GM21367 (cell line): Measurements from ENCODE around the gene SAMD4B.

Experiments
- ATAC-seq: cut with Tn5 transposase; IDR thresholded peaks from one replicate; pipeline ENCODE4 v1.9.1; 2021; ENCODE audit not compliant: unreplicated experiment

SAMD4B gene

GRCh38 chr19:39420769-39421168, 78.5 kb downstream of the SAMD4B start:
- ATAC-seq: no peak

DNA sequence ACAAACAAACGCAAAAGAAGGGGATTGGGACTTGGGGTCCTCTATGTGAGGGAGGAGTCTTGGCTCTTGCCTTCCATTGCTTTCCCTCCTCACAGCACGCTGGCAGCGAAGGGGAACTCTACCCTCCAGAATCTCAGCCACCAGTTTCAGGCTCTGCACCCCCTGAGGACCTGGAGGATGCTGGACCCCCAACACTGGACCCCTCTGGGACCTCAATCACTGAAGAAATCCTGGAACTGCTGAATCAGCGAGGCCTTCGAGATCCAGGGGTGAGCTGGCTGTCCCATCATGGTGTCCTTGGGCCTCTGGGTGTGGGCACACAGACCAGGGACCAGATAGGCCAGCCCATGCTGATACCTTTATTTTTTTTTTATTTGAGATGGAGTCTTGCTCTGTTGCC, 79.8 kb downstream of the SAMD4B start:
- no peak for ATAC-seq

DNA sequence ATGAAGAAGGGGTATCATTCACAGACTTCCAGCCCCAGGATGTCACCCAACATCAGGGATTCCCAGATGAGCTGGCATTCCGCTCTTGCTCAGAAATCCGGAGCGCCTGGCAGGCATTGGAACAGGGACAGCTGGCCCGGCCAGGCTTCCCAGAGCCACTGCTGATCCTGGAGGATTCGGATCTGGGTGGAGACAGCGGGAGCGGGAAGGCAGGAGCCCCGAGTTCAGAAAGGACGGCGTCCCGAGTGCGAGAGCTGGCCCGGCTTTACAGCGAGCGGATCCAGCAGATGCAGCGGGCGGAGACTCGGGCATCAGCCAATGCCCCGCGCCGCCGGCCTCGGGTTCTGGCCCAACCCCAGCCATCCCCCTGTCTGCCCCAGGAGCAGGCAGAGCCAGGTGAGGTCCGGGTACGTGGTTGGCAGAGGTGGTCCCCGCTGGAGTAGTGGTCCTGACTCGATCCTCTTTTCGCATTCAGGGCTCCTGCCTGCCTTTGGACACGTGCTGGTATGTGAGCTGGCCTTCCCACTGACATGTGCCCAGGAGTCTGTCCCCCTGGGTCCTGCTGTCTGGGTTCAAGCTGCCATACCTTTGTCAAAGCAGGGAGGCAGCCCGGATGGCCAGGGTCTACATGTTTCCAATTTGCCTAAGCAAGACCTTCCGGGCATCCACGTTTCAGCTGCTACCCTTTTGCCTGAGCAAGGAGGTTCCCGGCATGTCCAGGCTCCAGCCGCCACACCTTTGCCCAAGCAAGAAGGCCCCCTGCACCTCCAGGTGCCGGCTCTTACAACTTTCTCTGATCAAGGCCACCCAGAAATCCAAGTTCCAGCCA, 81.3 kb downstream of the SAMD4B start:
- ATAC-seq: no peak

- no peak for ATAC-seq
Observed at GRCh38 chr19:39424934-39425333, 82.7 kb downstream of the SAMD4B start.

GRCh38 chr19:39425744-39426143, 83.5 kb downstream of the SAMD4B start:
- no peak for ATAC-seq

DNA sequence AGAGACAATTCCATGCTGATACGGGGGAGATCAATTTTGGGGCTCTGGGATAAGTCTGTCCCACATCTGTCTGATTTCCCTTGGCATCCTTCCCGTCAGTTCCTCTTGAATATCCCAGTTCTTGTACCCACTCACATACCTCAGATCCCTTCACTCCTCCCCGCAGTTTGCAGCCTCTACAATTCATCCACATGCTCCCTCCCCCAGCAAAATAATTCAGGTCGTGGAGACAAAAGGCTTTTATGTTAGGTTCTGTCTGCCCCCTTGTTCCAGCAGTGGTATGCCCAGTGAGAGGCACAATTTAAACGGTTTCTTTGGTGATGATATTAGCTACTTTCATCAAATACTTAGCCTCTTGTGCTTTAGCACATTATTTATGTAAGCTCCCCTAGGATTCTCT, 83.9 kb downstream of the SAMD4B start:
- no peak for ATAC-seq

- ATAC-seq: no peak
Observed at GRCh38 chr19:39427707-39428106, 85.5 kb downstream of the SAMD4B start.

GRCh38 chr19:39428283-39429112, 86.3 kb downstream of the SAMD4B start:
- no peak for ATAC-seq

DNA sequence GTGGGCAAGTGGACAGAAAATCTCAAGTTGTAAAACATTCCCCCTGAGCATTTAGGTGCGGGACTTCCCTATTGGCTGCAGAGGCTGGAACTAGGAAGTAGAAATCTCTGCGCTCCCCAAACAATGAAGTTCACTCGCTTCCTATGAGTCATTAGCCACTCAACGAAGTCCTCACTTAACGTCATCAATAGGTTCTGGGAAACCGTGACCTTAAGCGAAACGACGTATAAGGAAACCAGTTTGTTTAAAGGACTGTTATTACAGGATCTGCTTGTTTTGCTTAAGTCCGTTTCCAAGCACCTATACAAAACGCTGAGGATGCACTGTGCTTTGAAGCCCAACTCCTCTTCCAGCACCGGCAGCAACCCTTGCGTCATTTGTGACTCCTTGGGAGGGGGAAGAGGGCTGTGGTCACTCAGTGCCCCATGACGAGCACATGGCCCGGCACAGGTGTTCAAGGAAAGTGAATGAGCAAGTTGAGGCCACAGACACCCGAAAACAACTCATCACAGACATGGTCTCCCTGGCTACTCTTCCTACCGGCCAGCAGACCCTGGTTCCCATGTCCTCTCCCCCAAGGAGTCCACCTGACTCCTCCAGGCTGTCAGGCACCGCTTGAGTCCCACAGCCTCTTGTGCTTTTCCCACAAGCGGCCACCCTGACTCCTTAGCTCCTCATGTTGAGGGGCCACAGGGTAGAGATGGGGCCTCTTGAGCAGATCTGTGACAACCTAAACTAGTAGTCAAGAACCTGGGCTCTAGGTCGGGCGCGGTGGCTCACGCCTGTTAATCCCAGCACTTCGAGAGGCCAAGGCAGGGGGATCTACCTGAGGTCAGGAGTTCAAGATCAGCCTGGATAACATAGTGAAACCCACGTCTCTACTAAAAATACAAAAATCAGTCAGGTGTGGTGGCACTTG, 88.7 kb downstream of the SAMD4B start:
- no peak for ATAC-seq

DNA sequence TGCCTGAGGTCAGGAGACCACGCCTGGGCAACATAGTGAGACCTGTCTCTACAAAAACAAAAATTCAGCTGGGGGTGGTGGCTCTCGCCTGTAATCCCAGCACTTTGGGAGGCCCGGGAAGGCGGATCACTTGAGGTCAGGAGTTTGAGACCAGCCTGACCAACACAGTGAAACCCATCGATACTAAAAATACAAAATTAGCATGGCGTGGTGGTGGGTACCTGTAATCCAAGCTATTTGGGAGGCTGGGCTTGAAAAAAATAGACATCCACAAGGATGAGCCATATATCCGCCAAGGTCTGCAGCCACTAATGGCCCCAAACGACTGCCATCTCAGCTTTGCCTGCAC, 90.4 kb downstream of the SAMD4B start:
- no peak for ATAC-seq

DNA sequence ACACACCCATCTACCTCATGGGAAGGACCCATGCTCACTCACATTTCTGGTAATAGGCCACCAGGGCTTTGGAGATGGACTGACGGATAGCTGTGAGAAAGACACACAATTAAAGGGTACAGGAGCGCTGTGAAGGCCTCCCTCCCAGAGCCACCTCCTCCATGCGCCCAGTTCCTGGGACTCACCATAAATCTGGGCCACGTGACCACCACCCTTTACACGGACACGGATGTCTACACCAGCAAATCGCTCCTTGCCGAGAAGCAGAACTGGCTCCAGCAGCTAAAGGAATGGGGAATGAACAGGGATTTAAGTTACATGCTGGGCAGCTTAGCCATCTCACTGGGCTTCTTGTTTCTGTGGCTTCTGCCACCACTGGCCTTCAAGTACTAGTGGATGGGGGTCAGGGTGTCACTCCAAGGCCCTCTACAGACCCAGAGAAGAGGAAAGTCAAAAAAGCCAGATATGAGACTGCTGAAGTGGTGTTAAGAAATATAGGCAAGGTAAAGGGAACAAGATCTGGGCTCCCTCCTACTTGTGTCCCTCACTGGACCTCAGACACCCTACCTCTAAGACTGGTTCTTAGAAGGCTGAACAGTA, 91.4 kb downstream of the SAMD4B start:
- ATAC-seq: no peak

DNA sequence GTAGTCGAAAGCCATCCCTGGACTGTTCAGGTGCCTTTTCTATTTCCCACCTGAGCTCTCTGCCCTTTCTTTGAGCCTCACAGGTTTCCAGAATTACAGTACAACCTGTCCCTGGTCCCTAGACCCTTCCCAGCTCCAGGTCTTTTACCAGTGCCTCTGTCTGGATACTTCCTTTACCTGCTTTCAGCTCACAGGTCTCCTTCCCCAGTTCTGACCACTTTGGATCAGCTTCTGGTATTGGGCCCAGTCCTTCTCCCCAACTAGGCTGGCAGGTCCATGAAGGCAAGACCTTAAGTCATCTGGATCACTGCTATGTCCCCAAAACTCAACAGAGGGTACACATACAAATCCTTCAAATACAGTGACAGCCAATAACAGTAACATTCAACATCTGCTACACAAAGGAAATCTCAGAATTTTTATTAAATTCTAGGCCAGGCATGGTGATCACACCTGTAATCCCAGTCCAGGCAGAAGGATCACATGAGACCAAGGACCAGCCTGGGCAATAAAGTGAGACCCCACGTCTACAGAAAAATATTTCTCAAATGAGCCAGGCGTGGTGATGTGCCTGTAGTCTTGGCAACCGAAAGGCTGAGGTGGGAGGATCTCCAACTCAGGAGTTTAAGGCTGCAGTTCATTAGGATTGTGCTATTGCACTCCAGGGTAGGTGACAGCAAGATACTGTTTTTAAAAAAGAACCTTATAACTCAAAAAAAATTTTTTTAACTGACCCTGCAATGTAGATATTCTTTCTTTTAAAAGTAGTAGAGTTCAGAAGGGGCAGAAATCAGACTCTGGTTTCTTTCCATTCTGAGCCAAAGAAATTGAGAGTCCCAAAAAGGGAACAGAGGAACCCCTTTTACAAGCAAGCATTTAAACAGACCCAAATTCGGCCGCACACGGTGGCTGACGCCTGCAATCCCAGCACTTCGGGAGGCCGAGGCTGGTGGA, 92.2 kb downstream of the SAMD4B start:
- ATAC-seq: no peak
